K562 (cell line): Measurements from ENCODE around the gene DPYSL4. TPM values are rescaled to one million over a fixed set of nuclear protein-coding genes. Genes with fewer than 3 reads are reported as not detected.

ENCODE experiments used
- ATAC-seq: fragments of 200-7000 bp; cut with Tn5 transposase; 3 replicates; pipeline ENCODE4 v1.9.1; 2020; ENCODE audit warnings: moderate library complexity
- BruUV-seq: library from RNA; stranded (reverse); fragments of 400-500 nt; replicated peaks from 2 replicates; lab custom pipeline; 2021; lab: Mats Ljungman, UMichigan
- CTCF ChIA-PET: fragments of 300-600 bp; formaldehyde crosslinking; extraction: SDS; loops from one replicate; lab custom pipeline; 2021; ENCODE audit warnings: low intra/inter-chr PET ratio; lab: Yijun Ruan, JAX
- POLR2A ChIA-PET: fragments of 300-600, 350-650 bp; sonication (Branson Sonifier 250); formaldehyde crosslinking; extraction: SDS; loops from one replicate; lab custom pipeline; 2021; ENCODE audit warnings: antibody characterized with exemption, inconsistent platforms; lab: Yijun Ruan, JAX
- DNase-seq, 4 experiments: peaks; one replicate each; pipeline versions ENCODE4 v3.0.0 to v3.0.0-alpha.2; 2011 to 2018; ENCODE audit warnings: low spot score in 3 of 4, mixed read lengths in 3 of 4; ENCODE audit errors: extremely low read depth in 1 of 4
- FAIRE-seq: peaks from 2 replicates; lab custom pipeline; 2011; peaks lifted over from hg19 to GRCh38; lab: Jason Lieb, UNC
- H2AFZ ChIP-seq: 2 replicates; pipeline ENCODE4 v1.6.0; 2011; ENCODE audit warnings: low read depth, low read length, control low read depth, inconsistent platforms
- H3K27ac ChIP-seq: fragments of 200-600 bp; 3 replicates; pipeline ENCODE4 v1.8.0; 2011; ENCODE audit warnings: low read depth, mild to moderate bottlenecking, control low read depth, inconsistent platforms, low read length, moderate library complexity, mixed read lengths; ENCODE audit errors: extremely low read depth
- H3K27me3 ChIP-seq, 2 experiments: fragments of 300-600 bp in 1 of 2; 2 replicates in 1 of 2; 3 replicates in 1 of 2; pipeline versions ENCODE4 v1.6.0 to v1.8.0; 2011; ENCODE audit warnings: inconsistent platforms in 2 of 2, low read length in 2 of 2, mild to moderate bottlenecking in 1 of 2, mixed read lengths in 1 of 2, moderate library complexity in 1 of 2; ENCODE audit not compliant: control insufficient read depth in 2 of 2, insufficient read depth in 2 of 2
- H3K36me3 ChIP-seq: fragments of 300-600 bp; 3 replicates; pipeline ENCODE4 v1.8.0; 2011; ENCODE audit warnings: mild to moderate bottlenecking, low read length, inconsistent platforms; ENCODE audit not compliant: control insufficient read depth, insufficient read depth
- H3K4me1 ChIP-seq, 2 experiments: fragments of 200-600 bp in 1 of 2; replicated peaks in 1 of 2; 2 replicates in 1 of 2; 3 replicates in 1 of 2; pipeline versions ENCODE4 v1.5.1 to v1.8.0; 2011; ENCODE audit warnings: inconsistent platforms in 2 of 2, low read length in 2 of 2, mild to moderate bottlenecking in 1 of 2, mixed read lengths in 1 of 2, moderate library complexity in 1 of 2; ENCODE audit not compliant: control insufficient read depth in 2 of 2, insufficient read depth in 2 of 2
- H3K4me2 ChIP-seq: 2 replicates; pipeline ENCODE4 v1.6.1; 2011; ENCODE audit warnings: low read length, control low read depth, inconsistent platforms, mixed read lengths; ENCODE audit not compliant: insufficient read depth
- H3K4me3 ChIP-seq: fragments of 200-600 bp; sonication (generic), shearing (Covaris generic); 2 replicates; pipeline ENCODE4 v1.5.1; 2016; ENCODE audit warnings: control low read depth, inconsistent platforms
- H3K79me2 ChIP-seq: fragments of 200-600 bp; 3 replicates; pipeline ENCODE4 v1.8.0; 2011; ENCODE audit warnings: low read length, inconsistent platforms; ENCODE audit not compliant: control insufficient read depth, insufficient read depth
- H3K9ac ChIP-seq, 2 experiments: 2 replicates each; pipeline versions ENCODE4 v1.6.0 to v1.6.1; 2011; ENCODE audit warnings: low read depth in 2 of 2, low read length in 2 of 2, control low read depth in 1 of 2, inconsistent platforms in 1 of 2, mild to moderate bottlenecking in 1 of 2, mixed read lengths in 1 of 2; ENCODE audit not compliant: insufficient read depth in 1 of 2
- H3K9me1 ChIP-seq: one replicate; pipeline ENCODE4 v1.6.0; 2011; ENCODE audit warnings: inconsistent platforms, mild to moderate bottlenecking, low read length, moderate library complexity; ENCODE audit not compliant: control insufficient read depth, insufficient read depth
- H3K9me3 ChIP-seq: replicated peaks from 2 replicates; pipeline ENCODE4 v1.5.1; 2011; ENCODE audit warnings: low read depth, low read length, inconsistent platforms; ENCODE audit not compliant: control insufficient read depth, insufficient read depth
- H4K20me1 ChIP-seq: replicated peaks from 2 replicates; pipeline ENCODE4 v1.6.1; 2011; ENCODE audit warnings: low read length, inconsistent platforms, mixed read lengths; ENCODE audit not compliant: control insufficient read depth, insufficient read depth
- ATF3 ChIP-seq, 2 experiments: fragments of 450-650 bp in 1 of 2; sonication (generic) in 1 of 2; formaldehyde crosslinking in 1 of 2; IDR thresholded peaks in 1 of 2; conservative IDR thresholded peaks in 1 of 2; 2 replicates each; pipeline versions ENCODE4 v1.6.1 to v1.8.1; 2016 to 2023; ENCODE audit warnings: mild to moderate bottlenecking in 2 of 2, moderate library complexity in 2 of 2, inconsistent platforms in 1 of 2, missing genetic modification reagents in 1 of 2
- CREM ChIP-seq: IDR thresholded peaks from 2 replicates; pipeline ENCODE4 v1.6.1; 2014; ENCODE audit warnings: antibody characterized with exemption, low read depth
- CUX1 ChIP-seq: fragments of 200-800 bp; sonication (Bioruptor generic); IDR thresholded peaks from 2 replicates; pipeline ENCODE4 v1.6.1; 2016; ENCODE audit warnings: missing genetic modification characterization, missing compliant biosample characterization
- EP400 ChIP-seq: fragments of 450-650 bp; IDR thresholded peaks from 2 replicates; pipeline ENCODE4 v1.6.1; 2017; ENCODE audit warnings: antibody characterized with exemption, mild to moderate bottlenecking, moderate library complexity
- SIN3B ChIP-seq: fragments of 450-650 bp; IDR thresholded peaks from 2 replicates; pipeline ENCODE4 v1.6.1; 2017; ENCODE audit warnings: low read depth, mild to moderate bottlenecking, moderate library complexity
- TFAP4 ChIP-seq: sonication (generic); formaldehyde crosslinking; IDR thresholded peaks from 2 replicates; pipeline ENCODE4 v1.8.0; 2022; ENCODE audit warnings: missing genetic modification reagents, mild to moderate bottlenecking, moderate library complexity, borderline replicate concordance
- WGBS: fragments of 100-300 bp; shearing (Covaris generic); methylation state at CpG from one replicate; pipeline ENCODE4 v1.1.6; 2016; ENCODE audit warnings: low coverage, mixed read lengths; ENCODE audit not compliant: insufficient coverage; ENCODE audit errors: missing lambda C conversion rate; 5-methylcytosine and 5-hydroxymethylcytosine counted together
- in situ Hi-C: fragments of 300-500 bp; cut with MboI; formaldehyde crosslinking; loops from 4 replicates; pipeline ENCODE4 v1.15.0; 2018; ENCODE audit warnings: inconsistent platforms, mixed read lengths
- intact Hi-C: fragments of 100-400 bp; cut with micrococcal nuclease; formaldehyde crosslinking; loops from 2 replicates; pipeline ENCODE4 v1.14.2; 2022
- polyA plus RNA-seq, 8 experiments: library from polyadenylated mRNA; depleted of rRNA in 4 of 8; stranded (reverse) in 5 of 8; unstranded in 3 of 8; fragments of >200 nt; fragmentation: Nextera tagmentation in 2 of 8; fragmentation: Illumina TruSeq in 1 of 8; extraction: Ambion mirVana in 2 of 8; extraction: Trizol in 1 of 8; gene quantifications; 2 replicates each; pipeline versions ENCODE4 v1.2.1 to v1.2.3, GENCODE V29; 2011 to 2014; ENCODE audit warnings: inconsistent platforms in 1 of 8, missing spikeins in 1 of 8
- total RNA-seq, 7 experiments: library from RNA; depleted of rRNA in 6 of 7; stranded (reverse); fragments of >200 nt in 6 of 7; fragmentation: Illumina TruSeq in 2 of 7; extraction: Trizol in 2 of 7; gene quantifications; 2 replicates each; pipeline versions ENCODE4 v1.2.1 to v1.2.3, GENCODE V29; 2011 to 2021; ENCODE audit warnings: low replicate concordance in 1 of 7

Gene DPYSL4
- total and polyA plus RNA-seq, 9 of the 15 experiments (the other 6 are each of a cell fraction or from before 2014, with no cell fraction given), result 0.03 TPM; not detected in 8

GRCh38 chr10:132228616-132229015 is 41.9 kb downstream of the DPYSL4 start:
- ChIA-PET CTCF (no interaction called here), POLR2A (no interaction called here)
- in situ Hi-C loops, result loop anchor here (10.0 kb wide), 1 partner anchor 406 kb away; no protein-coding TSS in a partner anchor
- ATAC-seq, result no peak
- no peaks in the 10 kb centered on the region for H3K9me3 ChIP-seq
- TF ChIP-seq CREM (no peak), ATF3 (IDR thresholded peaks at IDR 0.05) (no peak), ATF3 (CRISPR knock-in tag; conservative IDR thresholded peaks at IDR 0.05) (no peak), TFAP4 (no peak), CUX1 (CRISPR knock-in tag) (no peak), SIN3B (no peak), EP400 (no peak)
- no peak overlapping the region for H3K27ac ChIP-seq
- no peaks in the 10 kb centered on the region; the same call in 1 of the 2 replicates for H4K20me1 ChIP-seq
- no peaks in the 10 kb centered on the region for H3K79me2 ChIP-seq
- no peak for FAIRE-seq
- no peak overlapping the region for H2AFZ ChIP-seq
- WGBS, result 23% methylated on average over 6 of the region's 14 CpGs
- H3K4me2 ChIP-seq, result no peak overlapping the region
- intact Hi-C loops, result no loop called here
- peaks cover 0 to 53% of the 10 kb centered on the region in 2 experiments; a peak in 2 of 5 replicates for H3K27me3 ChIP-seq
- H3K4me1 ChIP-seq, result peaks cover 0 to 33% of the 10 kb centered on the region in 2 experiments; a peak in 2 of 5 replicates
- no peaks in the 10 kb centered on the region for H3K36me3 ChIP-seq
- no TSS peak for BruUV-seq
- H3K9me1 ChIP-seq, result no peaks in the 10 kb centered on the region
- no peak overlapping the region for H3K9ac ChIP-seq
- no peak overlapping the region for H3K4me3 ChIP-seq
- no peak for DNase-seq
